GM12865 (cell line): ENCODE results near the gene C2orf15.

Source experiments
- DNase-seq: peaks from one replicate; pipeline ENCODE4 v3.0.0; 2010; ENCODE audit warnings: low read depth
- H3K4me3 ChIP-seq: 2 replicates; pipeline ENCODE4 v1.5.1; 2011; ENCODE audit warnings: mild to moderate bottlenecking, low read depth, low read length, control low read depth
- TF ChIP-seq, protein P1 (sequence below): IDR thresholded peaks from 2 replicates; pipeline ENCODE4 v1.5.1; 2011; ENCODE audit warnings: low read length, control low read depth, low read depth, inconsistent platforms; ENCODE audit not compliant: insufficient read depth; ENCODE audit errors: missing control alignments

Gene C2orf15

DNA sequence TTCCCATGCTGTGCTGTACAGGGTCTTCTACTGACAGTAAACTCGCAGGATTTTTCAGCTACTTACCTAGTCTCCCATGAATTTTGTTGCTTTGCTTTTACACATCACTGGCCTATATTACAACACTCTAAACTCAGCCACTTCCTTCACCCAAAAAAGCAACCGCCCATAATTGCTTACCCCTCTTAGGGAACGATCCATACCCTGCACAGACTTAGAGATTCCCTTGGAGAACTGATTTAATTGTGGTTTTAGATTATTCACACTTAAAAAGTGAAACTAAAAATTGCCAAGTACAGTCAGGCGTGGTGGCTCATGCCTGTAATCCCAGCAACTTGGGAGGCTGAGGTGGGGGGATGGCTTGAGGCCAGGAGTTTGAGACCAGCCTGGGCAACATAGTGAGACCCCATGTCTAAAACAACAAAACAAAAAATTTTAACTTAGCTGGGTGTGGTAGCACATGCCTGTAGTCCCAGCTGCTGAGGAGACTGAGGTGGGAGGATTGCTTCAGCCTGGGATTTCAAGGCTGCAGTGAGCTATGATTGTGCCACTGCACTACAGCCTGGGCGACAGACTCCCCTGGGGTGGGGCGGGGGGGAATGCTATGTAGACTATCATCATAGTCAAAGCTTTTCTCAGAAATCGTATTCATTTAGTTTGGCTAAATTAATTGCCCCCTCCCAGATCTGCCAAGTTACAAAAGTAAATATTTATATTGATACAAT lies 58.7 kb downstream of the C2orf15 start:
- no peak overlapping the region for H3K4me3 ChIP-seq
- no peak for DNase-seq
- TF ChIP-seq, protein P1, sequence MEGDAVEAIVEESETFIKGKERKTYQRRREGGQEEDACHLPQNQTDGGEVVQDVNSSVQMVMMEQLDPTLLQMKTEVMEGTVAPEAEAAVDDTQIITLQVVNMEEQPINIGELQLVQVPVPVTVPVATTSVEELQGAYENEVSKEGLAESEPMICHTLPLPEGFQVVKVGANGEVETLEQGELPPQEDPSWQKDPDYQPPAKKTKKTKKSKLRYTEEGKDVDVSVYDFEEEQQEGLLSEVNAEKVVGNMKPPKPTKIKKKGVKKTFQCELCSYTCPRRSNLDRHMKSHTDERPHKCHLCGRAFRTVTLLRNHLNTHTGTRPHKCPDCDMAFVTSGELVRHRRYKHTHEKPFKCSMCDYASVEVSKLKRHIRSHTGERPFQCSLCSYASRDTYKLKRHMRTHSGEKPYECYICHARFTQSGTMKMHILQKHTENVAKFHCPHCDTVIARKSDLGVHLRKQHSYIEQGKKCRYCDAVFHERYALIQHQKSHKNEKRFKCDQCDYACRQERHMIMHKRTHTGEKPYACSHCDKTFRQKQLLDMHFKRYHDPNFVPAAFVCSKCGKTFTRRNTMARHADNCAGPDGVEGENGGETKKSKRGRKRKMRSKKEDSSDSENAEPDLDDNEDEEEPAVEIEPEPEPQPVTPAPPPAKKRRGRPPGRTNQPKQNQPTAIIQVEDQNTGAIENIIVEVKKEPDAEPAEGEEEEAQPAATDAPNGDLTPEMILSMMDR = no peak
